ENCODE measurements around the gene PUS3.

PUS3 gene

GRCh38 chr11:125945797-125946520 is 43.0 kb upstream of the PUS3 start, which contains the start of gene VSIG10L2:
VSIG10L2 (plus strand) TSS chr11:125946044; CDS start chr11:125946056, 12 bp downstream.
- no peak within 1 kb of the TSS for H3K4me3 ChIP-seq (ENCODE audit: low read depth, low read length)
- TF ChIP-seq POLR2A (IDR thresholded peaks at IDR 0.05; ENCODE audit: extremely low read depth, insufficient read length) (no peak), MYC (IDR thresholded peaks at IDR 0.05; ENCODE audit: low read depth, low read length) (no peak), CTCF (IDR thresholded peaks at IDR 0.05; ENCODE audit: low read depth, low read length) (no peak), MAX (IDR thresholded peaks at IDR 0.05; ENCODE audit: low read depth, low read length) (no peak)
- no peak for DNase-seq (ENCODE audit: low read depth)

- TF ChIP-seq CTCF (IDR thresholded peaks at IDR 0.05; ENCODE audit: low read depth, low read length) (no peak), MAX (IDR thresholded peaks at IDR 0.05; ENCODE audit: low read depth, low read length) (no peak), POLR2A (IDR thresholded peaks at IDR 0.05; ENCODE audit: extremely low read depth, insufficient read length) (no peak), MYC (IDR thresholded peaks at IDR 0.05; ENCODE audit: low read depth, low read length) (no peak)
- DNase-seq (ENCODE audit: low read depth): no peak
These were observed 42.2 kb upstream of the PUS3 start for GRCh38 chr11:125945011-125945796.

GRCh38 chr11:125944350-125945010 is 41.5 kb upstream of the PUS3 start:
- DNase-seq (ENCODE audit: low read depth): no peak
- no peak for TF ChIP-seq CTCF (IDR thresholded peaks at IDR 0.05; ENCODE audit: low read depth, low read length)
- no peak for TF ChIP-seq POLR2A (IDR thresholded peaks at IDR 0.05; ENCODE audit: extremely low read depth, insufficient read length)
- no peak for TF ChIP-seq MAX (IDR thresholded peaks at IDR 0.05; ENCODE audit: low read depth, low read length)
- no peak overlapping the region for H3K4me3 ChIP-seq (ENCODE audit: low read depth, low read length)

More at GRCh38 chr11:125945011-125945796, 42.2 kb upstream of the PUS3 start:
- H3K4me3 ChIP-seq (ENCODE audit: low read depth, low read length): no peak overlapping the region

GRCh38 chr11:125943661-125944349 is 40.8 kb upstream of the PUS3 start:
- DNase-seq (ENCODE audit: low read depth): no peak
- no peak for TF ChIP-seq POLR2A (IDR thresholded peaks at IDR 0.05; ENCODE audit: extremely low read depth, insufficient read length)
- no peak for TF ChIP-seq MYC (IDR thresholded peaks at IDR 0.05; ENCODE audit: low read depth, low read length)
- no peak for TF ChIP-seq MAX (IDR thresholded peaks at IDR 0.05; ENCODE audit: low read depth, low read length)
- no peak for TF ChIP-seq CTCF (IDR thresholded peaks at IDR 0.05; ENCODE audit: low read depth, low read length)

GRCh38 chr11:125942771-125943428 is 39.9 kb upstream of the PUS3 start:
- no peak overlapping the region for H3K4me3 ChIP-seq (ENCODE audit: low read depth, low read length)
- no peak for DNase-seq (ENCODE audit: low read depth)
- TF ChIP-seq MAX (IDR thresholded peaks at IDR 0.05; ENCODE audit: low read depth, low read length): no peak
- no peak for TF ChIP-seq CTCF (IDR thresholded peaks at IDR 0.05; ENCODE audit: low read depth, low read length)
- no peak for TF ChIP-seq MYC (IDR thresholded peaks at IDR 0.05; ENCODE audit: low read depth, low read length)
- no peak for TF ChIP-seq POLR2A (IDR thresholded peaks at IDR 0.05; ENCODE audit: extremely low read depth, insufficient read length)

More at GRCh38 chr11:125943661-125944349, 40.8 kb upstream of the PUS3 start:
- no peak overlapping the region for H3K4me3 ChIP-seq (ENCODE audit: low read depth, low read length)

Measured in NB4 (cell line).